ENCODE results near the gene HSPA6.
"Not testable (repeated sequence)": the region's sequence is repeated elsewhere in the genome, so short reads cannot be mapped to it uniquely, and the experiment has no call there.

The HSPA6 gene

DNA sequence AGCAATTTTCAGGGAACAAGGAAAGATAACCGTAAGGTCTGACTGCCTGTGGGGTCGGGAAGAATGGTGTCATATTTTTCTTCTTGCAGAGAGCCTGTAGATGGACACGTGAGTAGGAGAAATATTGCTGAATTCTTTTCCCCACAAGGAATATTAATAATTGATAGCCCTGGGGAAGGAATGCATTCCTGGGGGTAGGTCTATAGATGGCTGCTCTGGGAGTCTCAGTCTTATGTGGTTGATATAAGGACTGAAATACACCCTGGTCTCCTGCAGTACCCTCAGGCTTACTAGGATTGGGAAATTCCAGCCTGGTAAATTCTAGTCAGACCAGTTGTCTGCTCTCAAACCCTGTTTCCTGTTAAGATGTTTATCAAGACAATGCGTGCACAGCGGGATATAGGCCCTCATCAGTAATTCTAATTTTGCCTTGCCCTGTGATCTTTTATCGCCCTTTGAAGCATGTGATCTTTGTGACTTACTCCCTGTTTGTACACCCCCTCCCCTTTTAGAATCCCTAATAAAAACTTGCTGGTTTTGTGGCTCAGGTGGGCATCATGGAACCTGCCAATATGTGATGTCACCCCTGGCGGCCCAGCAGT lies 12.8 kb downstream of the HSPA6 start:
- DNase-seq: not testable (repeated sequence)

DNA sequence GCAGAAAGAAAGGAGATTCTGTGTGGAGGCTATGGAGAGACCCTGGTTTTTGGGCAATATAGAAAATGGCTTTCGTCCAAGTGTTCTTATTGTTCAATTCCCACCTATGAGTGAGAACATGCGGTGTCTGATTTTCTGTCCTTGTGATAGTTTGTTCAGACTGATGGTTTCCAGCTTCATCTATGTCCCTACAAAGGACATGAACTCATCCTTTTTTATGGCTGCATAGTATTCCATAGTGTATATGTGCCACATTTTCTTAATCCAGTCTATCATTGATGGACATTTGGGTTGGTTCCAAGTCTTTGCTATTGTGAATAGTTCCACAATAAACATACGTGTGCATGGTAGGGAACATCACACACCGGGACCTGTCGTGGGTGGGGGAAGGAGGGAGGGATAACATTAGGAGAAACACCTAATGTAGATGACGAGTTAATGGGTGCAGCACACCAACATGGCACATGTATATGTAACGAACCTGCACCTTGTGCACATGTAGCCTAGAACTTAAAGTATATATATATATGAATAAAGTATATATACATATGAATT lies 14.7 kb downstream of the HSPA6 start:
- DNase-seq: not testable (repeated sequence)

DNA sequence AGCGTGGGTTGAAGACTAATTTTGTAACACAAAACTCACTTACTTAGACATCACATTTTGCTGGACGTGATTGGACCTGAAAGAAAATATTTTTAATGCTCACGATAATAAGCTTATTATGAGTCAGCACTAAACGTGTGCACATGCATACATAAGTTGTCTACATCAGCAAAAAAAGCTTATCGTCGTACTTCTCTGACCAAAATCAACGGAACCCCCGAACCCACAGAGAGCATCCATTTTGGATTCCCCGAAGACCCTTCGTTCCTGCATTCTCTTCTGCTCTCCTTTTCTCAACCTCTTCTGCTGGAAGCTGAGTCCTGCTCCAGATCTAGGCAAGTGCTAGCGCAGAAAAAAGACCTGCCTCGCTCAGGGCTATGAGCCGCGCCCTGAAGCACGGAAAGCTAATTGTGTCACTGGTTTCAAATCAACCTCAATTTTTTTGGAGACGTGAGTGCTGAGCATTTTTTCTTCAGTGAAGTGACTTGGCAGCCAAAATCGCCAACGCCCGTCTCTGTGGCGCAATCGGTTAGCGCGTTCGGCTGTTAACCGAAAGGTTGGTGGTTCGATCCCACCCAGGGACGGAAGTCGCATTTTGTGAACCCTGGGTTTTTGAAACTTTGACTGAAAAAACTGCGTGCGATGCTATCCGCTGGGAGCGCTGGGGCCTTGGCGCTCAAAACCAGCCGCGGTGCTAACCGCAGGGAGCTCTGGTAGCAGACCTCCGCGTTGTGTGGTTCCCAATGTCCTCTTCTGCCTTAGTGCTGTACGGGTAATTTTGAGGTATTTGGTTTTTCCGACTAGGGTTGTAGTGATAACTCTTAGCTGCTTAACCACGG lies 15.6 kb downstream of the HSPA6 start:
- peak; percentile 32 for DNase-seq

DNA sequence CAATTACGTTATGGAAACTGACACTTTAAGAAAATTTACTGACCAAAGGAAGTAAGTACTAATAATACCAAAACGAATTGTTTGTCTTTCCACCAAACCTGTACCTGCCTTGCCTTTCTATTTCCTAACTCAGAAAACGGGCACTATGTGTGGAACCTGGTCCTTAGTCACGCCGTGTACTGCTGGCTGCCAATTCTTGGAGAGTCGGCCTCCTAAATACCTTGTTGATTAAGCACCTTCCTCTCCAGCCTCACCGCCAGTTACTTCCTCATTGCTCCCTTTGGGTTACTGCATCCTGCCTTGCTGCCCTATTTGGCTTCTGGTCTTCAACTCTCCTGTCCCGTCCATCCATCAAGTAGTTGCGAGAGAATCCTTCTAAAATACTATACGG lies 16.2 kb downstream of the HSPA6 start:
- DNase-seq: not testable (repeated sequence)

DNA sequence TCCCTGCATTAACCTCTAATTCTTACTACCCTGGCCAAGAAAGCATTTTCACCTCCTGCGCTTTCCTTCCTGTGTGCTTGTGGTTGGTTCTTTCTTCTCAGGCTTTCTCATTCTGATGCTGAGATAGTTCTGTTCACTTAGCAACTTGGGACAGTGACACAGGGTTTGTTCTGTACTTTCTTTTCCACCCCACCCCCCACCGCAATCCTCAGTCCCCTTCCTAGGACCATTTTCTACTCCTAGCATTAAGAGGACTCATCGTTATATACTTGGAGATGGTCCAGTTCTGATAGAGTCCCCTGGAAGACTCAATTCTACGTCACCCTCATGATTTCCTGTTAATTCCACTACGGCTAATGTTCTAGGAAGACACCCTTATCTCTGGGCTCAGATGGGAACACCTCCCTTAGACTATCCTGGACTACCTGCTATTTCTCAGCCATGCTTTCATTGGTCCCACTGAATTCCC lies 17.8 kb downstream of the HSPA6 start:
- DNase-seq: not testable (repeated sequence)

DNA sequence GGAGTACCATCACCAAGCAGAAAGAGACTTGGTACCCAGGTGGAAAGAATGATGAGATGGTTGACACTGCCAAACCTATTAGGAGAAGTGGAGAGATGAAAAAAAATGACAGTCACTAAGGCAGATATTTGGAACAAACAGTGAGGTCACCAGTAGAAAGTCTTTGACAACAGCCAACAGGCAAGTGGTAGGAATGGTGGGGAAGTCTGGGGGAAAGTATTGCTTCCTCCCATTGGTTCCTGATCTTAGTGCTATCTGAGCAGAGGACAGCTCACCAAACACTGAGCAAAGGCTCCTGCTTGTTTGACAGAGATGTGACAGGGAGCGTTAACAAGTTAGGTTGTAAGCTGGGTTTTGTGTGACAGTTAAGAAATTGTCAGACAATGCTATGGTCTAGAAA lies 18.8 kb downstream of the HSPA6 start:
- not testable (repeated sequence) for DNase-seq

DNA sequence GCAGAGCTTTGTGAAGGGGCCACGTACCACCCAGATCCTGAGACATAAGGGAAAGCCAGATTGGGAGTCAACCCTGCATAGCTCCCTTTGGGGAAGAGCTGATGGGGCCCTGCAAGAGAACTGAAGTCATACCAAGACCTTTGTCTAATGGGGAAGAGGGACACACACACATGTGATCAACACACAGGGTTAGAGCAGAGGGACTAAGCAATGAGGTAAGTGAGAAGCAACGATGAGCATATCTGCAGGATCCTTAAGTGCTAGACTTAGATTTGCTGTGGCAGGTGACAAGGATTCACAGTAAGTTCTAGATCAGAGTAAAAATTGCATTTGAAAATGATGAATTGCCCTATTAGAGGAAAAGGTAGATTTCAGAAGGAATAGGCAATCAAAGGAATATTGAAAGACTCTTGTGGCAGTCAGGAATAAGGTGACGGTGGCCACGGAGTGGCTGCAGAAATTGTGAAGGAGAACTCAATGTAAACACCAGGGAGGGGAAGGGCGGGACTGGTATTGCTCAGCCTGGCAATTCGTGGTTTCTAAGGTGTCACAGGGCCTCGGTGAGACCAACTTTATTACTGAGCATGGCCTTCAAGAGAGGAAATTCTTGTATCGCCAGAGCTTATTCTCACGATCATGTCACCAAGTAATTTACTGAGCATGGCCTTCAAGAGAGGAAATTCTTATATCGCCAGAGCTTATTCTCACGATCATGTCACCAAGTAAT lies 20.8 kb downstream of the HSPA6 start:
- not testable (repeated sequence) for DNase-seq

DNA sequence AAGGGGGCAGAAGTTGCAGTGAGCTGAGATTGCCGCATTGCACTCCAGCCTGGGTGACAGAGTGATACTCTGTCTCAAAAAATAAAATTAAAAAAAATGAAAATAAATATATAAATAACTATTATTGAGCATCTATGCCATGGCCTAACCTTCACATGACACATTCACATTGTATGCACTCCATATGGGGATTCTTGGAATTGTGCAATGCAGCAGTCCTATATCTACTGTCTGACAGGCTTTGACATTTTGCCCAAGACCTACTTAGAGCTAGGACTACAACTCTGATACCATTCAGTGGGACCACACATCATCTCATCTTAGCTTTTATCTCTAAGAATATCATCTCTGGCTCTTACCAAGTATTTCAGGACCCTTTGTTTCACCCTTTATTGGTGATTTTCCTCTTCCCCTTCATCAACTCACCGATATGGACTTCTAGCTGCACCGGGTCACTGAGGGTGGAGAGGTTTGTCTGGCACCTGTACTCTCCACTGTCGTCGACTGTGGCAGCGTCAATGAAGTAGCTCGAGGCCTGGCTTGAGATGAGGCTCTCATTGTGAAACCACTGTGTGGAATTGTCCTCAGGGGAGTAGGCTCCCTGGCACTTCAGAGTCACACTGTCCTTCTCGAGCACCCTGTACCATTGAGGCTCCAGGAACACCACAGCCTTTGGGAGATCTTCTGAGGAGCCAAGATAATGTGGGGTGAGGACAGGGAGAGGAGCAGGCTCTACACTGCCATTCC lies 23.8 kb downstream of the HSPA6 start:
- DNase-seq: not testable (repeated sequence)

DNA sequence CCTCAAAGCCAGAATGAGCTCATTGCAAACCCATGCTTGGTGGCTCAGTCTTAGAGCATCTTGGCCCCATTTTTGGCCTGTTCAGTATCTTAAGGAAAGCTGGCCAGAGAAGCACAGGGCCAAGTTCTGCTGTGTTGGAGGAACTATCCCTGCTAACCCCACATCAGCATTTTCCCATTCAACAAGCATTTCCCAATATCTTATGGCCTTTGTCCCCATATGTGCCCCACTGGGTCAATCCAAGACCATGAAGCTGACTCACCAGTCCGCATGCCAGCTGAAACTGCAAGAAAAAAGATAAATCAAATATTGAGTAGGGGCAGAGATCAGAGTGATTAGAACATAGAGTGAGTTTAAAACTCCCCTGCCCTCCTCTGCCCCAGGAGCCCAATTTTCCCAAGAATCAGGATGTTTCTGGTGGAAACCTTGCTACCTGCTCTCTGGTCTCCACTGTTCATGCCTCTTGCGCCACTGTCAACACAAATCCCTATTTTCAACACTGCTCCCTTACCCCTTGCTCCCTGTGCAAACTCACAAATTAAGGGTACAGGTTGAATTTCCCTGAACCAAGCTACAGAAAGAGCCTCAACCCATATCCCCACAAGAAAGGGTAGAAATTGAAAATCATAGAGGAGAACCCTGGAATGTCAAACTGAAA lies 24.5 kb downstream of the HSPA6 start:
- not testable (repeated sequence) for DNase-seq

DNA sequence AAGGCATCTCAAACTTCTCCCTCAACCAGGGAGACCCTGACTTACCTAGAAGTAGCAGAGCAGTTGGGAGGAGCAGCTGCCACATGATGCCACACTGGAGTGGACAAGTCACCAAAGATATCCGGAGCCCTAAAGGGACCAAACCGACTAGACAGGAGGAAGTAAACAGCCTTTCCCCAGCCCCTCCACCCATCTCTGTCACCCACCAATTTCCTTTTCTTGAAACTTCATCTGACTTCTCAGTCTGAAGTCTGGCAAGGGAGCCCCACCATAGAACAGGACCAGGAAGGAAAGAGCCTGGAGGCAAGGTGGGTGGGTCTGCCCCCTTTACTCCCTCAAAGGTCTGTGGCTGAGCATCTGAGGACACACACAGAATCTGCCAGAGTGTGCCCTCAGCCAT lies 25.3 kb downstream of the HSPA6 start, which contains the start of gene FCGR3A:
Gene FCGR3A (minus strand): TSS at position 167 of the 400 bp plus-strand sequence. CDS start 82 bp downstream, at position 85.
- DNase-seq: no peak

DNA sequence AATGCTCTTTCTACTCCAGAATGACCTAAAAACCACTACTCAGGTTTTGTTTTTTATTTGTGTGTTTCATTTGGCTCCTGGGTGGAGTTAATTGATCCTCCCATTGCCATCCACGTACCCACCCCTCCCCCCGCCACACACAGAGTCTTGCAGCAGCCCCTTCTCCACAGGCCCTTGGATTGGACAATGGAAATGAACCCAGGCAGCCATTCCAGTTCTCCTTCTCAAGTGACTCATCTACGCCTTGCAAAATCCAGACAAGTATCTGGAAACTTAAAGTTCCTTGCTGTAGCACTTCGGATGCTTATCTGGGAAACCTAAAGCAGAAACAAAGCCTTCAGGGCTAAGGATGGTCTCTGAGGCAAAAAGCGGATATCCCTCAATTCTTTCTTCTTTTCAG lies 26.6 kb downstream of the HSPA6 start:
- DNase-seq: not testable (repeated sequence)

DNA sequence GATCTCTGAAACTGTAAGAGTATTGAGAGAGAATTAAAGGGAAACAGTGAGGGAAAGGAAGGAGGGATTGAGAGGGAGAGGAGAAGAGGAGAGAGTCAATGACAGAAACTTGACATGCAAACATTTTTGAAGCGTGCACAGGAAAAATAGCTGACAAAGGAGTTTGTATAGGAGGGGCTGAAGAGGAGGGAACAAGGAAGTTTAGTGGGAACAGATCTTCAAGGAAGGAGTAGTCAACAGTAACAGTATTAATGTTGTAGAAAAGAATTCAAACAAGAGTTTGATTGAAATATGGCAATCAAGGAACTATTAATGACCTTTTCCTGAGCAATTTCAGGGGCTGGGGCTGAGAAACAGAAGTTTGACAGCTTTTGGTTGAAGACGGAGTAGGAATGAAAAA lies 29.3 kb downstream of the HSPA6 start:
- DNase-seq: not testable (repeated sequence)

DNA sequence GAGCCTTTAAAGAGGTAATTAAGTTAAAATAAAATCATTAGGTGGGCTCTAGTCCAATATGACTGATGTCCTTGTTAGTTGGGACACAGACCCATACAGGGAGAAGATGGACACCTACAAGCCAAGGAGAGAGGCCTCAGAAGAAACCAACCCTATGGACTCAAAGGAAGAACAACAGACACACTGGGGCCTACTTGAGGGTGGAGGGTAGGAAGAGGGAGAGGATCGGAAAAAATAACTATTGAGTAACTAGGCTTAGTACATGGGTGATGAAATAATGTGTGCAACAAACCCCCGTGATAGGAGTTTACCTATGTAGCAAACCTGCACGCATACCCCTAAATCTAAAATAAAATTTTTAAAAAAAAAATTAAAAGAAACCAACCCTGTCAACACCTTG lies 30.0 kb downstream of the HSPA6 start:
- not testable (repeated sequence) for DNase-seq

DNA sequence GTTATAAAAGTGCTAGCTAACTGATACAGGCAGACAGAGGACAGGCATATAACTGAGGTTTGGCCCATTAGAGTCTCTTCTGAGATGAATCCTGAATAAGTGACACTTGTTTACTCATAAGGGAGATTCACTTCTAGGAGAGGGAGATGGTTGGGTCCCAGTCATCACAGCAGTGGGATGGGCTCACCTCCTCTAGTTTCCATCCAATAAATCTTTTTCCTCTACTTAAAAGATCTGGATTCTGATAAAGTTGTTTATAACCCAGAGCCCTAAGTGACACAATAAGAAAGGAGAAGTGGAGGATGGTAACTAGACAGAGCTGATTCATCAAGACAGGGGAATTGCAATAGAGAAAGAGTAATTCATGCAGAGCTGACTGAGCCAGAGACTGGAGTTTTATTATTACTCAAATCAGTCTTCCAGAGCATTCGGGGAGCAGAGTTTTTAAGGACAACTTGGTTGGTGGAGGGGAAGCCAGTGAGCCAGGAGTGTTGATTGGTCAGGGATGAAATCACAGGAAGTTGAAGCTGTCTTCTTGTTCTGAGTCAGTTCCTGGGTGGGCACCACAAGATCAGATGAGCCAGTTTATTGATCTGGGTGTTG lies 30.6 kb downstream of the HSPA6 start:
- DNase-seq: not testable (repeated sequence)

DNA sequence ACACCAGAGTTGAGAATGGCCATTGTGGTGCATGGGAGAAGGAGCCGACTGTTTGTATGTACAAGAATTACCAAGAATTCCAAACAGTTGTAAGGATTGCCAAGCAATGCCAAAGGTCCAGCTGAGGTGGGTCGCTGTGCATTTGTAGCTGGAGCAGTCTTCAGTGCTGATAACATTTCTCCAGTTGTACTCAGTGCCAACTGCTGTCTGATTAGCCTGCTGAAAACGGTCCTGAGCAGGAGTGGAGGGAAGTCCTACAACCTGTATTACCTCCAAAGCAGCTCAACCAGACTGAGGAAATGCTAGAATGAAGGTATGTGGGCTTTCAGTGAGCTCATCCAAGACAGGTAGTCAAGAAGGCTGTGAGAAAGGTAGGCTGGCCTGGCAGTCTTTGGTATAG lies 31.8 kb downstream of the HSPA6 start:
- DNase-seq: not testable (repeated sequence)

DNA sequence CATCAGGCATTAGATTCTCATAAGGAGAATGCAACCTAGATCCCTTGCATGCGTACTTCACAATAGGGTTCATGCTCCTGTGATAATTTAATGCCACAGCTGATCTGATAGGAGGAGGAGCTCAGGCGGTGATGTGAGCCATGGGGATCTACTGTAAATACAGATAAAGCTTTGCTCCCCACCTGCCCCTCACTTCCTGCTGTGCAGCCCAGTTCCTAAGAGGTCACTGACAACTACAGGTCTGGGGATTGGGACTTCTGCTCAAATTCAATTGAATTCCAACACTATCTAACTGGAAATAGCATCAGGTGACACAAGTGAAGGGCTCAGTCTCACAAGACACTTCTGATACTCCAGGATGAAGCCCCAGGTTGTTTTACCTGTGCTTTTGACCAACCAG lies 32.6 kb downstream of the HSPA6 start:
- not testable (repeated sequence) for DNase-seq

DNA sequence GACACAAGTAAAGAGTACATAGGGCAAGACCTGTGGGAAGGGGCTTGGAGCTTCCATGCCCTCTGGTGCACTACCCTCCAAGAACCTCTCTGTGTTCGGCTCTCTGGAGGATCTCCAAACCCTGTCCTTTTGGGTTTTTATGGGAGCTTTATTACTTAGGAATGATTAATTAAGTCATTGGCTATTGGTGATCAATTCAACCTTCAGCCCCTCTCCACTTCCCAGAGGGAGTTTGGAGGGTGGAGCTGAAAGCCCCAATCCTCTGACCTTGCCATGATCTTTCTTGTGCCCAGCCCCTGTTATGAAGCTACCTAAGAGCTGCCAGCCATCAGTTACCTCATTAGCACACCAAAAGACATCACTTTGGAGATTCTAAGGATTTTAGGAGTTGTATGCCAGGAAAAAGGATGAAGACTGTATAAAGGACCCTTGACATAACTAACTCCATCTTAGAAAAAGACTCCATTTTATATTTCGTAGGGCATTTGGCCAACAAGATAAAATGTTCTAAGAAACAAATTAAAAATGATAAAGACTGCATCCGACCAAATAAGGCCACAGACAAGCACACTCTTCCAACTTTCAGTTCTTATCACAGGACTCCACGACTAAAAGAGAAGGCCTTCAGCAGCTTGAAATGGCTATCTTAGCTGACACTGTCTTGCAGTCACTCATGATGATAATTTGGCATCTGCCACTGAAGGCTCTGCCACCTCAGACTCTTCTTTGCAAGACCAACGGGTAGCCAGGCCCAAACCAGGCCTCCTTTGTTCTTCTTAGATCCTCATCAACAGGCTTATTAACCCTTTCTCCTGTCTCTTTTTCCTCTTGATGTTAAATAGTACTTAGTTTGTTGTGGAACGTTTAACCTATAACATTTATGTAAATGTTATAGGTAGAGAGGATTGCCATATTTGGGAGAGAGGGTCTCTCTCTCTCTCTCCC lies 33.4 kb downstream of the HSPA6 start:
- not testable (repeated sequence) for DNase-seq

DNA sequence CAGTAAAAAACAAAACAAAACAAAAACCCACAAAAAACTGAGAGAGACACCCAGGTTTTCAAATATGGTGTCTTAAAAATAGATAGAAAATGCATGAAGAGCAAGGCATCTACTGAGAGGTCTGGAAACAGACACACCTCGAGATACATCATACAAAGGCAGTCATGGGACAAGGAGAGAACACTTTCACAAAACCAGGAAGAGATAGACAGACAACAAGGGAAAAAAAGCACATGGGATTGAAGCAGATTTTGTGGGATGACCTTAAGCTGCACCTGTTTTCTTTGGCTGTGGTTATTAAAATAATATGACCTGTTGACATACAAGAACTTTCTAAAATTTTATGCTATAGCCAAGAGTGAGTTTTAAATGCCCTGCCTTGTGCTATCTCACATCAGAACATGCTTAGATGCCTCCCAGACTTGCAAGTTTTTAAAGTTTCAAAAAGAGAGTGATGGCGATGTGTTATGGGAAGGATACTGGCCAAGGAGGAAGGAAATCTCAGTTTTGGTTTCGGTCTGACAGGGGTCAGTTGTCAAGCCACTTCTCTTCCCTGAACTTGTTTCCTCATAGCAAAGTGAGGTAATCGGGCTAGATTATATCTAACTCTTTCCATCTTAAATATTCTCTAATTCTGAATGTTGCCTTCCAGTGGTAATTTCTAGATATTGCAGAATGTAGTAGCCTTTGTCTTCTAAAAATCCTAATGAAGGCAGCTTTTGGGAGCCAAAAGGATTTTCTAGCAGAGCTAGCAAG lies 36.8 kb downstream of the HSPA6 start:
- not testable (repeated sequence) for DNase-seq

DNA sequence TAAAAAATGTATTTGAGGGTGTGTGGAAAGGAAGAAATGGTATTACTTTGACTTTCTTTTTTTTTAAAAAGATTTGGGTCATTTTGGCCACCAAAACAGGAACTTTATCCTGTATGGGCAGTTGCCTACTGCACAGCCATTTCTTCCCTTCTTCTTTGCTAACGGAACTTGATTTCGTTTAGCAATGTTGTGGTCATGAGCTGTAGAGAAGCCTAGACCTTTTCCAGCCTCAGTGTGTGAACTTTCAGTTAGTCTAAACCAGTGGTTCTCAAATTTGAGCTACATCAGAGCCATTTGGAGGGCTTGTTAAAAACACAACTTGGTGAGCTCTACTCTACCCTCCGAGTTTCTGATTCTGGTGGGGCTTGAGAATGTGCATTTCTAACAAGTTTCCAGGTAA lies 38.1 kb downstream of the HSPA6 start:
- not testable (repeated sequence) for DNase-seq
